Astrocyte of the spinal cord (primary cell): Measurements from ENCODE around the gene TSPAN5.
"Not testable (repeated sequence)": the region's sequence is repeated elsewhere in the genome, so short reads cannot be mapped to it uniquely, and the experiment has no call there.

Source experiments
- DNase-seq: peaks from one replicate; pipeline ENCODE4 v3.0.0; 2011; ENCODE audit warnings: low read depth, low spot score
- H3K4me3 ChIP-seq: 2 replicates; pipeline ENCODE4 v1.5.1; 2011; ENCODE audit warnings: low read depth, mild to moderate bottlenecking, low read length, moderate library complexity
- CTCF ChIP-seq: IDR thresholded peaks from 2 replicates; pipeline ENCODE4 v1.5.1; 2012; ENCODE audit warnings: low read depth, mild to moderate bottlenecking, low read length, inconsistent platforms
- in situ Hi-C: cut with HindIII; loops from 2 replicates; pipeline ENCODE4 v1.10.0; 2017; ENCODE audit warnings: low sequenced_read_pairs

TSPAN5 gene

DNA sequence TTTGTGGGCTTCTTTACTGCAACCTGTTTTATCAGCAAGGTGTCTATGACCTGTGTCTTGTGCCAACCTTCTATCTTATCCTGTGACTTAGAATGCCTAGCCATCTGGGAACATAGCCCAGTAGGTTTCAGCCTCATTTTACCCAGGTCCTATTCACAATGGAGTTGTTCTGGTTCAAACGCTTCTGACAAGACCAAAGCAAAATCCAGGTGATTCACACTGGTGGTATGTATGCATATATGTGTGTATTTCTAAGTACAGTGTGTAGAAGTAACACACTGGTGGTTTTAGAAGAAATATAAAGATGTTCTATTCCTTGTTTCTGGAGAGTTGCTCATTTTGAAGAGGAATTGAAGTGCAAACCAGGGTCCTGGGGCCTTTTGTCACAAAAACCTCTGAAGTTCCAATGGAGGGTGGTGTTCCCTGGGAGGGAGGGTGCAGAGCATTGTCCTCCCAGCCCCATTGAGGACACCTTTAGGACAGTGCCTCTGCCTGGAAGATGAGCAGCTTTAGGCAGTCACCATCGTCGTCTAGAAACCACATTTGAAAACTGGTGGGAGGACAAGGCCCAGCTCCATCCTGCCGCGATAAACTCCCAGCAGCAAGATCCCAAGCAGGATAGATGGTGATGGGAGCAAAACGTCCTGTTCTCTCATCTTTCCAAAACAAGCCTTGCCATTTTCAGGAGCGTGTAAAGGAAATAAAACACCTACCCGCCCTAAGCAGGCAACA, 191.4 kb downstream of the TSPAN5 start:
- no peak overlapping the region for H3K4me3 ChIP-seq
- in situ Hi-C loops: no loop called here
- no peak for TF ChIP-seq CTCF
- DNase-seq: no peak

DNA sequence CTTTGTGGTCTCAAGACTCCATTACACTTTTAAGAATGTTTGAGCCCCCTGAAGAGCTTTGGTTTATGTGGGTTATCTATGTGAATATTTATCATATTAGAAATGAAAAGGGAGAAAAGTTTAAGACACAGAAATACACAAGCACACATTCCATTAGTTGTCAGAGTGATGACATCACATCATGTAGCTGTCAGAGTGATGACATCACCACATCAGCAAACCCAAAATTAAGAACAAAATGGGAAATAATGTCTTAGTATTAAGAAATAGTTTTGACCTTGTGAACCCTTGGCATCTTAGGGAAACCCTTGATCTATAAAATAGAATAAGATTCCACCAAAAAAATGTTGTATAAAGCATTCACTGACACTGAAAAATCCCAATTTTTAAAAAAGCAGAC, 195.9 kb downstream of the TSPAN5 start:
- no peak overlapping the region for H3K4me3 ChIP-seq
- no peak for TF ChIP-seq CTCF
- no peak for DNase-seq
- in situ Hi-C loops: no loop called here

- DNase-seq, H3K4me3 ChIP-seq, in situ Hi-C loops: not testable (repeated sequence)
Observed at GRCh38 chr4:98461121-98461865, 197.1 kb downstream of the TSPAN5 start.

DNA sequence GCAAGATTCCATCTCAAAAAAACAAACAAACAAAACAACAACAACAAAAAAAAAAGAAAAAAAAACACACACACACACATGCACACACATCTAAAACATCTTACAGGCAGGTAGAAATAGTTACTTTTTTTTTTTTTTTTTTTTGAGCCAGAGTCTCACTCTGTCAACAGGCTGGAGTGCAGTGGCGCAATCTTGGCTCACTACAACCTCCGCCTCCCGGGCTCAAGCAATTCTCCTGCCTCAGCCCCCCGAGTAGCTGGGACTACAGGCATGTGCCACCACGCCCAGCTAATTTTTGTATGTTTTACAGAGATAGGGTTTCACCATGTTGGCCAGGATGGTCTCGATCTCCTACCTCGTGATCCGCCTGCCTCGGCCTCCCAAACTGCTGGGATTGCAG, 201.0 kb downstream of the TSPAN5 start:
- DNase-seq, in situ Hi-C loops, H3K4me3 ChIP-seq: not testable (repeated sequence)

GRCh38 chr4:98452091-98452490, 206.3 kb downstream of the TSPAN5 start:
- no peak for TF ChIP-seq CTCF
- peak; percentile 54 for DNase-seq
- H3K4me3 ChIP-seq: no peak overlapping the region
- in situ Hi-C loops: no loop called here

- TF ChIP-seq CTCF: no peak
- in situ Hi-C loops: no loop called here
- no peak overlapping the region for H3K4me3 ChIP-seq
- no peak for DNase-seq
Observed at GRCh38 chr4:98448908-98449307, 209.5 kb downstream of the TSPAN5 start.

GRCh38 chr4:98447648-98448047, 210.8 kb downstream of the TSPAN5 start:
- TF ChIP-seq CTCF: no peak
- in situ Hi-C loops: no loop called here
- no peak overlapping the region for H3K4me3 ChIP-seq
- DNase-seq: no peak
